CD4-positive, CD25-positive, alpha-beta regulatory T cell (primary cell): ENCODE data around the gene PERM1. TPM values are rescaled to one million over a fixed set of nuclear protein-coding genes. Genes with fewer than 3 reads are reported as not detected.
"Not testable (repeated sequence)": the region's sequence is repeated elsewhere in the genome, so short reads cannot be mapped to it uniquely, and the experiment has no call there.

Experiments
- ATAC-seq, 2 donors: fragments of 150-1000 bp; cut with Tn5 transposase; one replicate each; pipeline ENCODE4 v1.10.0; 2021; ENCODE audit warnings: low read depth in 2 of 2, moderate number of reproducible peaks in 2 of 2, moderate library complexity in 1 of 2
- DNase-seq, 3 donors: peaks; one replicate each; pipeline versions ENCODE4 v3.0.0 to v3.0.0-alpha.2; 2012 to 2022; ENCODE audit warnings: mixed read lengths in 1 of 3
- H3K27ac ChIP-seq: one replicate; pipeline ENCODE4 v1.7.0; 2013; ENCODE audit warnings: mild to moderate bottlenecking, low read length; ENCODE audit not compliant: insufficient read depth, poor library complexity, severe bottlenecking
- H3K27me3 ChIP-seq: one replicate; pipeline ENCODE4 v1.7.0; 2013; ENCODE audit warnings: low read length; ENCODE audit not compliant: control insufficient read depth, insufficient read depth
- H3K36me3 ChIP-seq: one replicate; pipeline ENCODE4 v1.7.0; 2013; ENCODE audit warnings: mild to moderate bottlenecking, low read length, moderate library complexity; ENCODE audit not compliant: control insufficient read depth, insufficient read depth
- H3K4me1 ChIP-seq: 2 replicates; pipeline ENCODE4 v1.7.0; 2013; ENCODE audit warnings: mild to moderate bottlenecking, low read length; ENCODE audit not compliant: insufficient read depth, control insufficient read depth, poor library complexity, severe bottlenecking
- H3K4me3 ChIP-seq: one replicate; pipeline ENCODE4 v1.7.0; 2013; ENCODE audit warnings: low read depth, mild to moderate bottlenecking, low read length, moderate library complexity
- H3K9me3 ChIP-seq, 2 experiments: 1 replicate in 1 of 2; 2 replicates in 1 of 2; pipeline ENCODE4 v1.7.0; 2013; ENCODE audit warnings: low read length in 2 of 2, mild to moderate bottlenecking in 1 of 2, moderate library complexity in 1 of 2; ENCODE audit not compliant: control insufficient read depth in 2 of 2
- H3K27ac Mint-ChIP-seq, 3 donors: one replicate each; pipeline ENCODE4 v1.8.0; 2020 to 2022; ENCODE audit warnings: mild to moderate bottlenecking in 3 of 3, mixed read lengths in 3 of 3, moderate library complexity in 2 of 3
- H3K27me3 Mint-ChIP-seq: one replicate; pipeline ENCODE4 v1.8.0; 2022; ENCODE audit warnings: mild to moderate bottlenecking, mixed read lengths
- H3K36me3 Mint-ChIP-seq: one replicate; pipeline ENCODE4 v1.8.0; 2020; ENCODE audit warnings: mixed read lengths
- H3K4me1 Mint-ChIP-seq, 4 donors: one replicate each; pipeline ENCODE4 v1.8.0; 2020 to 2022; ENCODE audit warnings: mixed read lengths in 4 of 4, mild to moderate bottlenecking in 1 of 4
- H3K4me3 Mint-ChIP-seq, 4 donors: one replicate each; pipeline ENCODE4 v1.8.0; 2020 to 2022; ENCODE audit warnings: mild to moderate bottlenecking in 4 of 4, mixed read lengths in 4 of 4, moderate library complexity in 3 of 4
- H3K9me3 Mint-ChIP-seq, 7 donors: one replicate each; pipeline ENCODE4 v1.8.0; 2020 to 2022; ENCODE audit warnings: mixed read lengths in 7 of 7, mild to moderate bottlenecking in 3 of 7, moderate library complexity in 2 of 7
- polyA plus RNA-seq, 4 donors: library from polyadenylated mRNA; unstranded; fragments of 300-500 nt; fragmentation: Illumina TruSeq; gene quantifications; one replicate each; pipeline ENCODE4 v1.2.3, GENCODE V29; 2021
- total RNA-seq: library from RNA; stranded (reverse); gene quantifications from one replicate; pipeline ENCODE4 v1.2.3, GENCODE V29; 2022

The PERM1 gene
- total and polyA plus RNA-seq, 5 donors from 2014 or later = not detected

- H3K4me3 Mint-ChIP-seq = no peak overlapping the region
- ATAC-seq (no peak), DNase-seq (no peak)
- no peaks in the 10 kb centered on the region for H3K36me3 Mint-ChIP-seq
- H3K4me3 ChIP-seq = no peak overlapping the region
- H3K27ac Mint-ChIP-seq = no peak overlapping the region
- no peaks in the 10 kb centered on the region for H3K9me3 ChIP-seq
- H3K9me3 Mint-ChIP-seq = peaks cover 0 to 7% (median 0%) of the 10 kb centered on the region in 7 donors
- H3K4me1 Mint-ChIP-seq = peaks cover 0 to 4% (median 0%) of the 10 kb centered on the region in 4 donors
- no peak overlapping the region for H3K27ac ChIP-seq
- H3K4me1 ChIP-seq = peaks cover 4% of the 10 kb centered on the region
- H3K27me3 ChIP-seq = peaks cover 3% of the 10 kb centered on the region
- H3K36me3 ChIP-seq = no peaks in the 10 kb centered on the region
- peaks cover 23% of the 10 kb centered on the region for H3K27me3 Mint-ChIP-seq
These were observed 370 bp downstream of the PERM1 start for GRCh38 chr1:981491-981954.

- H3K4me3 ChIP-seq = no peak overlapping the region
- peaks cover 21% of the 10 kb centered on the region for H3K27me3 Mint-ChIP-seq
- H3K36me3 ChIP-seq = no peaks in the 10 kb centered on the region
- H3K27ac ChIP-seq = no peak overlapping the region
- peaks cover 0 to 6% (median 0%) of the 10 kb centered on the region in 4 donors for H3K4me1 Mint-ChIP-seq
- peaks cover 0 to 7% (median 0%) of the 10 kb centered on the region in 7 donors for H3K9me3 Mint-ChIP-seq
- H3K9me3 ChIP-seq = no peaks in the 10 kb centered on the region
- H3K27ac Mint-ChIP-seq = no peak overlapping the region
- H3K36me3 Mint-ChIP-seq = no peaks in the 10 kb centered on the region
- no peak overlapping the region for H3K4me3 Mint-ChIP-seq
- H3K27me3 ChIP-seq = peaks cover 3% of the 10 kb centered on the region
- DNase-seq (no peak), ATAC-seq (no peak)
- peaks cover 10% of the 10 kb centered on the region for H3K4me1 ChIP-seq
These were observed 1.1 kb downstream of the PERM1 start for GRCh38 chr1:980602-981395.

GRCh38 chr1:980137-980571 lies 1.7 kb downstream of the PERM1 start:
- no peak overlapping the region for H3K27ac Mint-ChIP-seq

GRCh38 chr1:979744-980072 lies 2.2 kb downstream of the PERM1 start:
- H3K4me1 ChIP-seq = peaks cover 12% of the 10 kb centered on the region
- no peaks in the 10 kb centered on the region for H3K9me3 ChIP-seq
- Mint-ChIP-seq H3K4me3 (no peak overlapping the region), H3K9me3 (peaks cover 0 to 7% (median 0%) of the 10 kb centered on the region in 7 donors), H3K27ac (no peak overlapping the region), H3K27me3 (peaks cover 15% of the 10 kb centered on the region), H3K36me3 (no peaks in the 10 kb centered on the region), H3K4me1 (peaks cover 0 to 9% (median 0%) of the 10 kb centered on the region in 4 donors)
- no peaks in the 10 kb centered on the region for H3K27me3 ChIP-seq
- DNase-seq = no peak
- no peaks in the 10 kb centered on the region for H3K36me3 ChIP-seq
- no peak overlapping the region for H3K27ac ChIP-seq
- no peak overlapping the region for H3K4me3 ChIP-seq
- ATAC-seq = no peak

More at GRCh38 chr1:980137-980571, 1.7 kb downstream of the PERM1 start:
- peaks cover 1% of the 10 kb centered on the region for H3K27me3 ChIP-seq
- H3K36me3 ChIP-seq = no peaks in the 10 kb centered on the region
- Mint-ChIP-seq H3K4me3 (no peak overlapping the region), H3K27me3 (peaks cover 20% of the 10 kb centered on the region), H3K4me1 (peaks cover 0 to 9% (median 0%) of the 10 kb centered on the region in 4 donors), H3K36me3 (no peaks in the 10 kb centered on the region), H3K9me3 (peaks cover 0 to 7% (median 0%) of the 10 kb centered on the region in 7 donors)
- no peaks in the 10 kb centered on the region for H3K9me3 ChIP-seq
- no peak overlapping the region for H3K4me3 ChIP-seq
- no peak overlapping the region for H3K27ac ChIP-seq
- H3K4me1 ChIP-seq = peaks cover 12% of the 10 kb centered on the region
- ATAC-seq (no peak), DNase-seq (no peak)

GRCh38 chr1:978835-979743 lies 2.8 kb downstream of the PERM1 start:
- Histone ChIP-seq H3K27ac (no peak overlapping the region), H3K36me3 (no peaks in the 10 kb centered on the region), H3K27me3 (no peaks in the 10 kb centered on the region), H3K9me3 (no peaks in the 10 kb centered on the region), H3K4me1 (peaks cover 10% of the 10 kb centered on the region), H3K4me3 (no peak overlapping the region)
- Mint-ChIP-seq H3K4me3 (no peak overlapping the region), H3K36me3 (no peaks in the 10 kb centered on the region), H3K27me3 (peaks cover 15% of the 10 kb centered on the region), H3K27ac (no peak overlapping the region), H3K9me3 (peaks cover 0 to 7% (median 0%) of the 10 kb centered on the region in 7 donors), H3K4me1 (peaks cover 0 to 9% (median 0%) of the 10 kb centered on the region in 4 donors)
- DNase-seq = no peak
- no peak for ATAC-seq

GRCh38 chr1:978069-978834 lies 3.6 kb downstream of the PERM1 start:
- Mint-ChIP-seq H3K4me3 (peak overlapping the region in 1 of 4 donors; percentile 18), H3K27me3 (peaks cover 8% of the 10 kb centered on the region), H3K36me3 (no peaks in the 10 kb centered on the region), H3K9me3 (peaks cover 0 to 7% (median 0%) of the 10 kb centered on the region in 7 donors), H3K27ac (no peak overlapping the region), H3K4me1 (peaks cover 0 to 9% (median 0%) of the 10 kb centered on the region in 4 donors)
- DNase-seq (no peak), ATAC-seq (no peak)
- Histone ChIP-seq H3K9me3 (no peaks in the 10 kb centered on the region), H3K4me3 (no peak overlapping the region), H3K27me3 (no peaks in the 10 kb centered on the region), H3K27ac (no peak overlapping the region), H3K36me3 (no peaks in the 10 kb centered on the region), H3K4me1 (peaks cover 8% of the 10 kb centered on the region)

- not testable (repeated sequence) for H3K4me3 Mint-ChIP-seq, H3K27ac Mint-ChIP-seq, H3K9me3 Mint-ChIP-seq, H3K36me3 Mint-ChIP-seq, H3K4me3 ChIP-seq, H3K27me3 Mint-ChIP-seq, DNase-seq, H3K27me3 ChIP-seq, H3K4me1 ChIP-seq, H3K27ac ChIP-seq, H3K4me1 Mint-ChIP-seq, H3K36me3 ChIP-seq, ATAC-seq, H3K9me3 ChIP-seq
These were observed 5.1 kb downstream of the PERM1 start for GRCh38 chr1:976791-977190.
